GM12878 (cell line): ENCODE data around the gene MTHFD1. TPM values are rescaled to one million over a fixed set of nuclear protein-coding genes. Genes with fewer than 3 reads are reported as not detected.
A peak's percentile ranks its signal among the peaks of the same experiment; 100 is the strongest.

Source experiments
- ATAC-seq: fragments of 200-7000 bp; cut with Tn5 transposase; 3 replicates; pipeline ENCODE4 v1.9.1; 2020; ENCODE audit warnings: mild to moderate bottlenecking, moderate library complexity
- BruUV-seq: library from RNA; stranded (reverse); fragments of 400-500 nt; replicated peaks from 2 replicates; lab custom pipeline; 2021; lab: Mats Ljungman, UMichigan
- CTCF ChIA-PET: fragments of 300-600 bp; sonication (Branson Sonifier 250); formaldehyde crosslinking; extraction: SDS; loops from one replicate; lab custom pipeline; 2021; ENCODE audit warnings: inconsistent platforms; lab: Yijun Ruan, JAX
- POLR2A ChIA-PET: fragments of 350-600 bp; formaldehyde crosslinking; extraction: SDS; loops from one replicate; lab custom pipeline; 2021; ENCODE audit warnings: inconsistent platforms; lab: Charles Lee
- RAD21 ChIA-PET: fragments of 300-600 bp; sonication (Branson Sonifier 250); formaldehyde crosslinking; loops from one replicate; lab custom pipeline; 2023; ENCODE audit warnings: antibody characterized with exemption; ENCODE audit not compliant: unreplicated experiment; lab: Charles Lee
- SMC1A ChIA-PET: fragments of 300-600 bp; sonication (Branson Sonifier 250); formaldehyde crosslinking; loops from one replicate; lab custom pipeline; 2023; ENCODE audit not compliant: unreplicated experiment, uncharacterized antibody; lab: Charles Lee
- DNase-seq: peaks from one replicate; pipeline ENCODE4 v3.0.0-alpha.2; 2011; ENCODE audit warnings: low read depth, low spot score
- FAIRE-seq: peaks from 3 replicates; lab custom pipeline; 2011; peaks lifted over from hg19 to GRCh38; lab: Jason Lieb, UNC
- H2AFZ ChIP-seq: 2 replicates; pipeline ENCODE4 v1.6.0; 2011; ENCODE audit warnings: low read depth, low read length, control low read depth; ENCODE audit not compliant: control insufficient read depth
- H3K27ac ChIP-seq: 2 replicates; pipeline ENCODE4 v1.5.1; 2011; ENCODE audit warnings: control low read depth; ENCODE audit not compliant: control insufficient read depth, insufficient read depth
- H3K27me3 ChIP-seq, 2 experiments: replicated peaks in 1 of 2; 2 replicates each; pipeline versions ENCODE4 v1.6.0 to v1.6.1; 2011; ENCODE audit warnings: low read length in 1 of 2; ENCODE audit not compliant: control insufficient read depth in 2 of 2, insufficient read depth in 2 of 2
- H3K36me3 ChIP-seq, 2 experiments: 2 replicates each; pipeline ENCODE4 v1.5.1; 2011; ENCODE audit warnings: low read length in 1 of 2; ENCODE audit not compliant: control insufficient read depth in 2 of 2, insufficient read depth in 2 of 2
- H3K4me1 ChIP-seq: 2 replicates; pipeline ENCODE4 v1.6.1; 2011; ENCODE audit warnings: mild to moderate bottlenecking, low read length, moderate library complexity, mixed read lengths; ENCODE audit not compliant: control insufficient read depth, insufficient read depth
- H3K4me2 ChIP-seq: 2 replicates; pipeline ENCODE4 v1.6.0; 2011; ENCODE audit warnings: control low read depth; ENCODE audit not compliant: control insufficient read depth, insufficient read depth
- H3K4me3 ChIP-seq: fragments of 200-600 bp; sonication (generic); 2 replicates; pipeline ENCODE4 v1.5.1; 2016
- H3K79me2 ChIP-seq: 2 replicates; pipeline ENCODE4 v1.6.0; 2011; ENCODE audit warnings: low read length; ENCODE audit not compliant: control insufficient read depth, insufficient read depth
- H3K9ac ChIP-seq: 2 replicates; pipeline ENCODE4 v1.8.0; 2011; ENCODE audit warnings: low read length, control low read depth, mixed read lengths; ENCODE audit not compliant: control insufficient read depth, insufficient read depth
- H3K9me3 ChIP-seq: replicated peaks from 3 replicates; pipeline ENCODE4 v1.5.1; 2011; ENCODE audit warnings: mild to moderate bottlenecking, low read length; ENCODE audit not compliant: control insufficient read depth, insufficient read depth
- H4K20me1 ChIP-seq: 2 replicates; pipeline ENCODE4 v1.6.0; 2011; ENCODE audit not compliant: control insufficient read depth, insufficient read depth
- BCL3 ChIP-seq: IDR thresholded peaks from 2 replicates; pipeline ENCODE4 v1.6.1; 2011; ENCODE audit warnings: borderline replicate concordance, low read depth, mild to moderate bottlenecking, moderate library complexity, low read length; ENCODE audit not compliant: insufficient read depth, poor library complexity, severe bottlenecking
- BMI1 ChIP-seq: fragments of 450-650 bp; IDR thresholded peaks from 2 replicates; pipeline ENCODE4 v1.6.1; 2016; ENCODE audit warnings: mild to moderate bottlenecking, moderate library complexity, borderline replicate concordance
- IKZF1 ChIP-seq: fragments of 450-650 bp; conservative IDR thresholded peaks from 2 replicates; pipeline ENCODE4 v1.6.1; 2017; ENCODE audit warnings: antibody characterized with exemption, mild to moderate bottlenecking
- NFYA ChIP-seq: IDR thresholded peaks from 2 replicates; pipeline ENCODE4 v1.6.1; 2011; ENCODE audit warnings: low read depth, mild to moderate bottlenecking, low read length, improper control_type of control experiment, borderline replicate concordance
- NR2C1 ChIP-seq: fragments of 450-650 bp; IDR thresholded peaks from 2 replicates; pipeline ENCODE4 v1.6.1; 2017; ENCODE audit warnings: antibody characterized with exemption, mild to moderate bottlenecking, moderate library complexity
- SIN3A ChIP-seq: IDR thresholded peaks from 2 replicates; pipeline ENCODE4 v1.6.1; 2012; ENCODE audit warnings: low read depth, low read length, improper control_type of control experiment
- ZNF384 ChIP-seq: IDR thresholded peaks from 2 replicates; pipeline ENCODE4 v1.6.1; 2012; ENCODE audit warnings: low read depth, mild to moderate bottlenecking, low read length, improper control_type of control experiment, borderline replicate concordance
- ZNF622 ChIP-seq: fragments of 450-650 bp; IDR thresholded peaks from 2 replicates; pipeline ENCODE4 v1.6.1; 2017; ENCODE audit warnings: mild to moderate bottlenecking, inconsistent platforms
- WGBS: methylation state at CpG from one replicate; pipeline ENCODE4 v1.1.6; 2016; ENCODE audit warnings: low lambda C conversion rate; ENCODE audit not compliant: insufficient replicate concordance, insufficient coverage; ENCODE audit errors: missing lambda C conversion rate; 5-methylcytosine and 5-hydroxymethylcytosine counted together
- in situ Hi-C: fragments of 300-500 bp; cut with MboI; formaldehyde crosslinking; loops from 9 replicates; pipeline ENCODE4 v1.14.3; 2018; ENCODE audit warnings: mixed read lengths
- intact Hi-C: fragments of 100-400 bp; cut with micrococcal nuclease; formaldehyde crosslinking; loops from one replicate; pipeline ENCODE4 v1.14.2; 2022; ENCODE audit not compliant: unreplicated experiment
- polyA plus RNA-seq, 11 experiments: library from polyadenylated mRNA; depleted of rRNA in 4 of 11; unstranded in 6 of 11; stranded (reverse) in 5 of 11; fragments of >200 nt; fragmentation: Nextera tagmentation in 4 of 11; fragmentation: Illumina TruSeq in 1 of 11; extraction: Ambion mirVana in 4 of 11; extraction: Trizol in 1 of 11; gene quantifications; 1 replicate in 1 of 11; 2 replicates in 10 of 11; pipeline versions ENCODE4 v1.2.1 to v1.2.3, GENCODE V29; 2011 to 2016; ENCODE audit warnings: inconsistent platforms in 2 of 11, missing spikeins in 2 of 11, low read depth in 1 of 11
- total RNA-seq, 4 experiments: library from RNA; depleted of rRNA in 3 of 4; stranded (reverse); fragments of >200 nt in 3 of 4; fragmentation: Illumina TruSeq in 1 of 4; extraction: Trizol in 1 of 4; gene quantifications; 2 replicates each; pipeline versions ENCODE4 v1.2.1 to v1.2.3, GENCODE V29; 2013 to 2021

The MTHFD1 gene
- total and polyA plus RNA-seq, 10 of the 15 experiments (the other 5 are each of a cell fraction or from before 2014, with no cell fraction given), result 99.3 to 310 (median 173) TPM

- in situ Hi-C loops, result no loop called here
- TF ChIP-seq BMI1 (peak; percentile 12; the same call in 1 of the 2 replicates), ZNF622 (no peak)
- TF ChIP-seq, all 136 proteins: peak for 1
- Histone ChIP-seq H3K4me2 (peak overlapping the region; percentile 93), H3K9me3 (no peaks in the 10 kb centered on the region), H3K9ac (peak overlapping the region; percentile 45), H2AFZ (no peak overlapping the region), H3K27ac (peak overlapping the region; percentile 98), H4K20me1 (peaks cover 5% of the 10 kb centered on the region), H3K36me3 (peaks cover 0 to 11% of the 10 kb centered on the region in 2 experiments; a peak in 3 of 4 replicates), H3K4me3 (peak overlapping the region; percentile 91), H3K4me1 (peaks cover 22% of the 10 kb centered on the region), H3K79me2 (peaks cover 96% of the 10 kb centered on the region), H3K27me3 (no peaks in the 10 kb centered on the region)
- intact Hi-C loops, result loop anchor here (2.0 to 5.0 kb wide), 3 partner anchors 63 to 170 kb away; no protein-coding TSS in a partner anchor
- BruUV-seq, result no TSS peak
- 1% methylated on average over 4 of the region's 4 CpGs for WGBS
- DNase-seq (no peak), FAIRE-seq (no peak), ATAC-seq (no peak)
- POLR2A ChIA-PET, result interaction anchor here (0.5 to 1.0 kb wide), 4 partner anchors 10 to 782 kb away, joined by 3 to 5 read pairs (median 3); no protein-coding TSS in a partner anchor
- CTCF ChIA-PET, result interaction anchor here (1.9 to 6.3 kb wide), 5 partner anchors 11 to 163 kb away, joined by 11 to 63 read pairs (median 43); no protein-coding TSS in a partner anchor
- SMC1A ChIA-PET, result interaction anchor here (0.9 to 5.0 kb wide), 7 partner anchors 10 to 164 kb away, joined by 3 to 40 read pairs (median 6); partner anchors contain the start of gene AKAP5
- RAD21 ChIA-PET, result interaction anchor here (0.9 to 4.2 kb wide), 7 partner anchors 11 to 129 kb away, joined by 3 to 19 read pairs (median 4); partner anchors contain the start of gene MTHFD1
These were observed 119.4 kb downstream of the MTHFD1 start for GRCh38 chr14:64507376-64508156.

- H3K27ac ChIP-seq, result peak overlapping the region; percentile 98
- BruUV-seq, result no TSS peak
- SMC1A ChIA-PET, result interaction anchor here (0.9 to 5.0 kb wide), 13 partner anchors 11 to 165 kb away, joined by 3 to 40 read pairs (median 7); partner anchors contain the start of genes AKAP5 and MTHFD1
- TF ChIP-seq NFYA (no peak), SIN3A (peak; percentile 56; the same call in 1 of the 2 replicates), BCL3 (peak; percentile 34), ZNF384 (no peak), IKZF1 (no peak; the same call in 1 of the 2 replicates), NR2C1 (no peak)
These were observed 120.1 kb downstream of the MTHFD1 start for GRCh38 chr14:64508215-64508776.

More at GRCh38 chr14:64508215-64508776, 120.1 kb downstream of the MTHFD1 start:
- in situ Hi-C loops (no loop called here), intact Hi-C loops (loop anchor here (2.0 to 5.0 kb wide), 3 partner anchors 63 to 171 kb away; no protein-coding TSS in a partner anchor)
- ChIA-PET CTCF (interaction anchor here (1.5 to 6.3 kb wide), 8 partner anchors 12 to 164 kb away, joined by 4 to 63 read pairs (median 24); no protein-coding TSS in a partner anchor), POLR2A (interaction anchor here (0.5 to 1.0 kb wide), 5 partner anchors 11 to 149 kb away, joined by 3 to 8 read pairs (median 3); no protein-coding TSS in a partner anchor), RAD21 (interaction anchor here (0.9 to 4.2 kb wide), 8 partner anchors 10 to 129 kb away, joined by 3 to 19 read pairs (median 4); partner anchors contain the start of gene MTHFD1)
- Histone ChIP-seq H2AFZ (no peak overlapping the region), H3K36me3 (peaks cover 0 to 11% of the 10 kb centered on the region in 2 experiments; a peak in 3 of 4 replicates), H3K4me2 (peak overlapping the region; percentile 93), H3K4me1 (peaks cover 22% of the 10 kb centered on the region), H3K79me2 (peaks cover 96% of the 10 kb centered on the region), H4K20me1 (peaks cover 5% of the 10 kb centered on the region), H3K27me3 (no peaks in the 10 kb centered on the region), H3K4me3 (peak overlapping the region; percentile 91), H3K9me3 (no peaks in the 10 kb centered on the region), H3K9ac (peak overlapping the region; percentile 45)
- 3% methylated on average over 1 of the region's 1 CpG for WGBS
- ATAC-seq (peak; percentile 14), FAIRE-seq (peak; percentile 83), DNase-seq (peak; percentile 64)
